Trophoblast cell (in vitro differentiated cells and primary cell): Measurements from ENCODE around the gene TK1.
"Not testable (repeated sequence)": the region's sequence is repeated elsewhere in the genome, so short reads cannot be mapped to it uniquely, and the experiment has no call there.

ENCODE experiments used
- DNase-seq, 2 donors: peaks; one replicate each; pipeline ENCODE4 v3.0.0-alpha.2; 2016
- H2AFZ ChIP-seq: 2 replicates; pipeline ENCODE4 v1.6.1; 2013; ENCODE audit warnings: low read length, moderate library complexity, mild to moderate bottlenecking; ENCODE audit not compliant: insufficient read depth, poor library complexity
- H2AK5ac ChIP-seq: 2 replicates; pipeline ENCODE4 v1.6.1; 2013; ENCODE audit warnings: mild to moderate bottlenecking, low read length
- H2BK120ac ChIP-seq: 2 replicates; pipeline ENCODE4 v1.6.1; 2013; ENCODE audit warnings: low read length, mild to moderate bottlenecking, moderate library complexity; ENCODE audit not compliant: insufficient read depth, poor library complexity
- H2BK12ac ChIP-seq: 2 replicates; pipeline ENCODE4 v1.6.1; 2013; ENCODE audit warnings: mild to moderate bottlenecking, low read length, moderate library complexity
- H2BK5ac ChIP-seq: 2 replicates; pipeline ENCODE4 v1.6.1; 2013; ENCODE audit warnings: low read length, low read depth, moderate library complexity, mild to moderate bottlenecking; ENCODE audit not compliant: poor library complexity
- H3K14ac ChIP-seq: 2 replicates; pipeline ENCODE4 v1.6.1; 2013; ENCODE audit warnings: mild to moderate bottlenecking, low read length
- H3K18ac ChIP-seq: 2 replicates; pipeline ENCODE4 v1.6.1; 2013; ENCODE audit warnings: mild to moderate bottlenecking, low read length
- H3K23ac ChIP-seq: 2 replicates; pipeline ENCODE4 v1.6.1; 2013; ENCODE audit warnings: low read length
- H3K27ac ChIP-seq: 2 replicates; pipeline ENCODE4 v1.5.1; 2013; ENCODE audit warnings: low read depth, mild to moderate bottlenecking, inconsistent platforms, low read length, moderate library complexity
- H3K27me3 ChIP-seq: 2 replicates; pipeline ENCODE4 v1.6.1; 2013; ENCODE audit warnings: inconsistent platforms, mild to moderate bottlenecking, low read length, moderate library complexity; ENCODE audit not compliant: insufficient read depth
- H3K36me3 ChIP-seq, 2 experiments: 1 replicate in 1 of 2; 2 replicates in 1 of 2; pipeline ENCODE4 v1.6.1; 2013; ENCODE audit warnings: low read length in 2 of 2, mild to moderate bottlenecking in 2 of 2, moderate library complexity in 1 of 2; ENCODE audit not compliant: insufficient read depth in 2 of 2, control insufficient read depth in 1 of 2
- H3K4ac ChIP-seq: 2 replicates; pipeline ENCODE4 v1.6.1; 2013; ENCODE audit warnings: low read depth, mild to moderate bottlenecking, low read length, moderate library complexity
- H3K4me1 ChIP-seq, 2 experiments: 1 replicate in 1 of 2; 2 replicates in 1 of 2; pipeline ENCODE4 v1.6.1; 2013; ENCODE audit warnings: low read length in 2 of 2, mild to moderate bottlenecking in 2 of 2, moderate library complexity in 1 of 2; ENCODE audit not compliant: insufficient read depth in 2 of 2, control insufficient read depth in 1 of 2
- H3K4me2 ChIP-seq: 2 replicates; pipeline ENCODE4 v1.6.1; 2013; ENCODE audit warnings: inconsistent platforms, mild to moderate bottlenecking, low read length, moderate library complexity
- H3K4me3 ChIP-seq: 2 replicates; pipeline ENCODE4 v1.5.1; 2013; ENCODE audit warnings: mild to moderate bottlenecking, low read depth, low read length, inconsistent platforms
- H3K79me1 ChIP-seq: one replicate; pipeline ENCODE4 v1.6.1; 2013; ENCODE audit warnings: low read length
- H3K79me2 ChIP-seq: 2 replicates; pipeline ENCODE4 v1.6.1; 2013; ENCODE audit warnings: low read length, mild to moderate bottlenecking; ENCODE audit not compliant: control insufficient read depth, insufficient read depth, poor library complexity
- H3K9ac ChIP-seq: 2 replicates; pipeline ENCODE4 v1.6.1; 2013; ENCODE audit warnings: mild to moderate bottlenecking, low read length
- H3K9me3 ChIP-seq: 2 replicates; pipeline ENCODE4 v1.6.1; 2013; ENCODE audit warnings: low read depth, mild to moderate bottlenecking, control low read depth, inconsistent platforms, low read length; ENCODE audit not compliant: insufficient read depth
- H4K12ac ChIP-seq: 2 replicates; pipeline ENCODE4 v1.6.1; 2013; ENCODE audit warnings: low read depth, mild to moderate bottlenecking, low read length, moderate library complexity
- H4K8ac ChIP-seq: 2 replicates; pipeline ENCODE4 v1.6.1; 2013; ENCODE audit warnings: low read depth, mild to moderate bottlenecking, low read length, moderate library complexity
- H4K91ac ChIP-seq: one replicate; pipeline ENCODE4 v1.6.1; 2013; ENCODE audit warnings: low read depth, mild to moderate bottlenecking, low read length, moderate library complexity
- WGBS: extraction: QIAGEN DNeasy Blood & Tissue Kit; methylation state at CpG from one replicate; pipeline ENCODE4 v1.1.7; 2013; ENCODE audit warnings: missing lambda C conversion rate; ENCODE audit not compliant: insufficient read length, insufficient coverage; ENCODE audit errors: extremely low coverage; 5-methylcytosine and 5-hydroxymethylcytosine counted together

TK1 gene

DNA sequence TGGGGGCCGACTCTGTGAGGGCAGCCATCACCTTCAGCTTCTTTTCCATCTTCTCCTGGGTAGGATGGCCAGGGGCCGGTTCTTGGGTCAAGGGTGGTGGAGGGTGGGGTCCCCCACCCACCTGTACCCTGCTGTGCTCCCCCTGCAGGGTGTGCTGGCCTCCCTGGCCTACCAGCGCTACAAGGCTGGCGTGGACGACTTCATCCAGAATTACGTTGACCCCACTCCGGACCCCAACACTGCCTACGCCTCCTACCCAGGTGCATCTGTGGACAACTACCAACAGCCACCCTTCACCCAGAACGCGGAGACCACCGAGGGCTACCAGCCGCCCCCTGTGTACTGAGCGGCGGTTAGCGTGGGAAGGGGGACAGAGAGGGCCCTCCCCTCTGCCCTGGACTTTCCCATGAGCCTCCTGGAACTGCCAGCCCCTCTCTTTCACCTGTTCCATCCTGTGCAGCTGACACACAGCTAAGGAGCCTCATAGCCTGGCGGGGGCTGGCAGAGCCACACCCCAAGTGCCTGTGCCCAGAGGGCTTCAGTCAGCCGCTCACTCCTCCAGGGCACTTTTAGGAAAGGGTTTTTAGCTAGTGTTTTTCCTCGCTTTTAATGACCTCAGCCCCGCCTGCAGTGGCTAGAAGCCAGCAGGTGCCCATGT, 15.1 kb downstream of the TK1 start:
- H2AFZ ChIP-seq, H3K79me1 ChIP-seq, H2BK120ac ChIP-seq, H3K4me2 ChIP-seq, H2BK12ac ChIP-seq, H3K23ac ChIP-seq, H3K27ac ChIP-seq, H4K91ac ChIP-seq, H3K4ac ChIP-seq, H2AK5ac ChIP-seq, H3K9me3 ChIP-seq, DNase-seq, H3K14ac ChIP-seq, H3K27me3 ChIP-seq, H3K79me2 ChIP-seq, H3K4me3 ChIP-seq, H4K8ac ChIP-seq, H2BK5ac ChIP-seq, H3K18ac ChIP-seq, H4K12ac ChIP-seq, H3K9ac ChIP-seq: not testable (repeated sequence)
- peaks cover 29 to 33% of the 10 kb centered on the region in 2 experiments for H3K36me3 ChIP-seq
- no CpG with 5 or more reads among the region's 19 CpGs for WGBS
- peaks cover 8 to 17% of the 10 kb centered on the region in 2 experiments for H3K4me1 ChIP-seq

DNA sequence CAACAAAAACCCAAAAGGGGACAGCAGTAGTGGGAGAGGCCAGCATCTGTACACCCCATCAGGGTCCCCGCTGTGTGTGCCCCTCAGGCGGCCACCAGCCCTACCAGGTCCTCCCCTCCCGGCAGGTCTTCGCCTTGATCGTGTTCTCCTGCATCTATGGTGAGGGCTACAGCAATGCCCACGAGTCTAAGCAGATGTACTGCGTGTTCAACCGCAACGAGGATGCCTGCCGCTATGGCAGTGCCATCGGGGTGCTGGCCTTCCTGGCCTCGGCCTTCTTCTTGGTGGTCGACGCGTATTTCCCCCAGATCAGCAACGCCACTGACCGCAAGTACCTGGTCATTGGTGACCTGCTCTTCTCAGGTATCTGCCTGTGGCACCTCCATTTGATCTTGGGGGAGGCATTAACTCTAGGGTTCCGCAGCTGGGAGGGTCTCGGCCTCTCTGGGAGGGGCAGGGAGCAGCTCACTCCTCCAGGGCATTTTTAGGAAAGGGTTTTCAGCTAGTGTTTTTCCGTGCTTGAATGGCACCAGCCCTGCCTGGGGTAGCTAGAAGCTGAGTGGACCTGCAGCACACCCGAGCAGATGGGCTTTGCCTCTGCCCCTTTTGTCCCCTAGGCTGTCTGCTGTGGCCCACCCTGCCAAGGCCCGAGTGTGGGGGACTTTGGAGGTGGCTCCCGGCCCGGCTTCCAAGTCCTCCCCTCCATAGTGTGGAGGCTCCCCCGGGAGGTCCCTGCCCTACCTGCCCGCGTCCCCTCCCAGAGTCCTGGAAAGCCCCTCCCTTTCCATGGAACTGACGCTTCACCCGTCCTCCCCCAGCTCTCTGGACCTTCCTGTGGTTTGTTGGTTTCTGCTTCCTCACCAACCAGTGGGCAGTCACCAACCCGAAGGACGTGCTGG, 15.9 kb downstream of the TK1 start:
- Histone ChIP-seq H3K14ac (no peak overlapping the region), H3K9ac (no peak overlapping the region), H4K8ac (no peak overlapping the region), H4K12ac (no peak overlapping the region), H2BK120ac (no peak overlapping the region), H2BK12ac (no peak overlapping the region), H3K36me3 (peaks cover 28 to 33% of the 10 kb centered on the region in 2 experiments), H3K23ac (no peak overlapping the region), H2AFZ (no peak overlapping the region), H3K79me1 (peaks cover 5% of the 10 kb centered on the region), H3K27ac (no peak overlapping the region), H2BK5ac (no peak overlapping the region), H3K4me1 (peaks cover 8 to 17% of the 10 kb centered on the region in 2 experiments), H3K79me2 (no peaks in the 10 kb centered on the region), H3K18ac (no peak overlapping the region), H4K91ac (no peak overlapping the region), H3K27me3 (no peaks in the 10 kb centered on the region), H3K9me3 (no peaks in the 10 kb centered on the region), H3K4ac (no peak overlapping the region), H3K4me3 (no peak overlapping the region), H3K4me2 (no peak overlapping the region), H2AK5ac (no peak overlapping the region)
- WGBS: no CpG with 5 or more reads among the region's 31 CpGs
- no peak for DNase-seq

DNA sequence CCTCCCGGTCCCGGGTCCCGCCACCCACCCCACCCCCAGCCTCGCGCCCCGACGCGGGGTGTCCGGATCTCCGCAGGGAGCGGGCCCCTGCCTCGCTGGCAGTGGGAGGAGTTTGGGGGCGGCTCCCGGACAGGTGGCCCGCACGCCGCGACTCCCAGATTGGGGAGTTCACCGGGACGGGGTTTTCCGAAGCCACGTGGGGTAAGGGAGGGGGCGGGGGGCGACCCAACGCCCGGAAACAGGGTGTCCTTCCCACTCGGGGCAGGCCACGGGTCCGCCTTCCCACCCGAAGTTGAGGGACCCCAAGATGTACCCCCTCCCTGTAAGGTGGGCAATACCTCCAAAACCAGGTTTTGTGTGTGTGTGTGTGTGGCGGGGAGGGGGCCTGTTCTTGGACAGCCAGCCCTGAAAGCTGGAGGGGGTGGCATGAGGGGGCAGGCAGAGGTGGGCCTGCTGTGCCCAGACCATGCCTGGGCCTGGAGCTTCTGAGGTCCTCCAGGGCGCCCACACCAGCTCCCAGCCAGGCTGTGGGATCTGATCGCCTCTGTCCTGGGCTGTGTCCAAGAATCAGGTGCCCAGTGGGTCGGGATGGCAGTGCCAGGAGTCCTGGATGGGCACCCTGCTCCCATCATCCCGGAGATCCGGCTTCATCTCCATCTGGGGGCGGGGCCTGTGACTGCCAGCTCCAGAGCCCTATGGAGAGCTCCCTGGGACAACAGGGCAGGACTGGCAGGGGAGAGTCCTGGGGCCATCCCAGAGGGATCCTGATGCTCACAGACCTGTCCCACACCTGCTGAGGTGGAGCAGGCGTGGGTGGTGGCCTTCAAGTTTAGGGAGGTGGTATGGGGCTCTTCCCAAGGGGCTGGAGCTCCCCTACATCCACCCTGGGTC, 17.7 kb downstream of the TK1 start:
- no peak overlapping the region for H2AFZ ChIP-seq
- H3K79me2 ChIP-seq: no peaks in the 10 kb centered on the region
- peak in 1 of 2 donors; percentile 41 for DNase-seq
- H4K91ac ChIP-seq: peak overlapping the region; percentile 32
- H2BK5ac ChIP-seq: no peak overlapping the region
- no CpG with 5 or more reads among the region's 38 CpGs for WGBS
- no peak overlapping the region for H2AK5ac ChIP-seq
- peaks cover 2% of the 10 kb centered on the region for H3K9me3 ChIP-seq
- peak overlapping the region; percentile 84 for H3K4me2 ChIP-seq
- no peak overlapping the region for H2BK12ac ChIP-seq
- no peak overlapping the region for H4K12ac ChIP-seq
- H3K23ac ChIP-seq: no peak overlapping the region
- H3K79me1 ChIP-seq: peaks cover 5% of the 10 kb centered on the region
- no peak overlapping the region for H3K9ac ChIP-seq
- no peak overlapping the region for H3K27ac ChIP-seq
- H3K18ac ChIP-seq: peak overlapping the region; percentile 55
- H3K14ac ChIP-seq: peak overlapping the region; percentile 24
- H3K27me3 ChIP-seq: no peaks in the 10 kb centered on the region
- peaks cover 8 to 17% of the 10 kb centered on the region in 2 experiments for H3K4me1 ChIP-seq
- H3K4me3 ChIP-seq: peak overlapping the region; percentile 84
- no peak overlapping the region for H4K8ac ChIP-seq
- H2BK120ac ChIP-seq: no peak overlapping the region
- H3K4ac ChIP-seq: peak overlapping the region; percentile 3
- H3K36me3 ChIP-seq: peaks cover 11 to 19% of the 10 kb centered on the region in 2 experiments
